Smooth muscle cell (in vitro differentiated cells): ENCODE data around the gene ACACA. TPM values are rescaled to one million over a fixed set of nuclear protein-coding genes. Genes with fewer than 3 reads are reported as not detected.

Experiments
- DNase-seq: peaks from one replicate; lab custom pipeline; 2025; ENCODE audit not compliant: unreplicated experiment; lab: John Stamatoyannopoulos, UW
- H2AFZ ChIP-seq: fragments of 200-600 bp; sonication (generic); 2 replicates; pipeline ENCODE4 v1.6.0; 2016; ENCODE audit warnings: antibody characterized with exemption, low read depth, mild to moderate bottlenecking
- H3F3A ChIP-seq: fragments of 200-600 bp; sonication (generic); 2 replicates; pipeline ENCODE4 v1.6.0; 2017; ENCODE audit warnings: antibody characterized with exemption, low read depth
- H3K27ac ChIP-seq: fragments of 200-600 bp; sonication (generic); 2 replicates; pipeline ENCODE4 v1.5.1; 2016; ENCODE audit warnings: low read depth, mild to moderate bottlenecking
- H3K27me3 ChIP-seq: fragments of 200-600 bp; sonication (generic); 2 replicates; pipeline ENCODE4 v1.6.1; 2016; ENCODE audit warnings: low read depth, mild to moderate bottlenecking
- H3K36me3 ChIP-seq: fragments of 200-600 bp; sonication (generic); 2 replicates; pipeline ENCODE4 v1.5.1; 2016; ENCODE audit warnings: low read depth
- H3K4me1 ChIP-seq: fragments of 200-600 bp; sonication (generic); 2 replicates; pipeline ENCODE4 v1.5.1; 2016; ENCODE audit warnings: low read depth
- H3K4me2 ChIP-seq: fragments of 200-600 bp; sonication (generic); 2 replicates; pipeline ENCODE4 v1.6.0; 2016; ENCODE audit warnings: mild to moderate bottlenecking
- H3K4me3 ChIP-seq: fragments of 200-600 bp; sonication (generic); 2 replicates; pipeline ENCODE4 v1.5.1; 2016; ENCODE audit warnings: mild to moderate bottlenecking
- H3K79me2 ChIP-seq: fragments of 200-600 bp; sonication (generic); 2 replicates; pipeline ENCODE4 v1.6.0; 2016; ENCODE audit warnings: low read depth, mild to moderate bottlenecking
- H3K9ac ChIP-seq: fragments of 200-600 bp; sonication (generic); 2 replicates; pipeline ENCODE4 v1.6.0; 2016; ENCODE audit warnings: low read depth
- H3K9me3 ChIP-seq: fragments of 200-600 bp; sonication (generic); replicated peaks from 2 replicates; pipeline ENCODE4 v1.5.1; 2016; ENCODE audit warnings: low read depth
- H4K20me1 ChIP-seq: fragments of 200-600 bp; sonication (generic); 2 replicates; pipeline ENCODE4 v1.6.0; 2016; ENCODE audit warnings: low read depth
- CTCF ChIP-seq: fragments of 200-600 bp; sonication (generic); IDR thresholded peaks from 2 replicates; pipeline ENCODE4 v1.5.1; 2017; ENCODE audit warnings: borderline replicate concordance, mild to moderate bottlenecking, antibody characterized with exemption; ENCODE audit not compliant: insufficient read depth, poor library complexity, severe bottlenecking
- WGBS: methylation state at CpG from one replicate; pipeline ENCODE4 v1.1.7; 2016; ENCODE audit warnings: low lambda C conversion rate; 5-methylcytosine and 5-hydroxymethylcytosine counted together
- polyA plus RNA-seq: library from polyadenylated mRNA; unstranded; fragments of >200 nt; fragmentation: Nextera tagmentation; extraction: Ambion mirVana; gene quantifications from 2 replicates; pipeline ENCODE4 v1.2.1, GENCODE V29; 2016
- total RNA-seq: library from RNA; depleted of rRNA; stranded (reverse); fragments of >200 nt; gene quantifications from 2 replicates; pipeline ENCODE4 v1.2.3, GENCODE V29; 2014

The ACACA gene
- total and polyA plus RNA-seq, 2 experiments from 2014 or later: 16.4 to 33.9 TPM

- no peaks in the 10 kb centered on the region for H3K36me3 ChIP-seq
- H3K79me2 ChIP-seq: no peaks in the 10 kb centered on the region
- no peak overlapping the region for H3K4me3 ChIP-seq
- no peaks in the 10 kb centered on the region for H3K4me1 ChIP-seq
- no peaks in the 10 kb centered on the region for H3K27me3 ChIP-seq
- peak; percentile 7 for DNase-seq
- H3K9me3 ChIP-seq: no peaks in the 10 kb centered on the region
- H3K4me2 ChIP-seq: no peak overlapping the region
- WGBS: 8% methylated on average over 4 of the region's 4 CpGs
- no peak overlapping the region for H2AFZ ChIP-seq
- no peak overlapping the region for H3K27ac ChIP-seq
- no peaks in the 10 kb centered on the region for H3F3A ChIP-seq
- peak; percentile 90 for TF ChIP-seq CTCF
- no peak overlapping the region for H3K9ac ChIP-seq
- H4K20me1 ChIP-seq: no peaks in the 10 kb centered on the region
Observed at GRCh38 chr17:37373530-37374159, 33.0 kb downstream of the ACACA start.

- H3K36me3 ChIP-seq: no peaks in the 10 kb centered on the region
- H3K4me2 ChIP-seq: no peak overlapping the region
- no peak overlapping the region for H3K27ac ChIP-seq
- no peak overlapping the region for H3K4me3 ChIP-seq
- H3K9ac ChIP-seq: no peak overlapping the region
- H3K79me2 ChIP-seq: no peaks in the 10 kb centered on the region
- H4K20me1 ChIP-seq: no peaks in the 10 kb centered on the region
- no peaks in the 10 kb centered on the region for H3K27me3 ChIP-seq
- no peaks in the 10 kb centered on the region for H3K9me3 ChIP-seq
- TF ChIP-seq CTCF: no peak
- no peak overlapping the region for H2AFZ ChIP-seq
- H3F3A ChIP-seq: no peaks in the 10 kb centered on the region
- 89% methylated on average over 3 of the region's 3 CpGs for WGBS
- DNase-seq: no peak
- no peaks in the 10 kb centered on the region for H3K4me1 ChIP-seq
Observed at GRCh38 chr17:37368577-37368976, 38.1 kb downstream of the ACACA start.

- H2AFZ ChIP-seq: no peak overlapping the region
- no peaks in the 10 kb centered on the region for H4K20me1 ChIP-seq
- H3K27me3 ChIP-seq: no peaks in the 10 kb centered on the region
- TF ChIP-seq CTCF: no peak
- H3F3A ChIP-seq: no peaks in the 10 kb centered on the region
- H3K79me2 ChIP-seq: no peaks in the 10 kb centered on the region
- H3K36me3 ChIP-seq: no peaks in the 10 kb centered on the region
- no peak overlapping the region for H3K27ac ChIP-seq
- H3K9me3 ChIP-seq: no peaks in the 10 kb centered on the region
- 78% methylated on average over 1 of the region's 1 CpG for WGBS
- no peak overlapping the region for H3K9ac ChIP-seq
- DNase-seq: no peak
- no peak overlapping the region for H3K4me2 ChIP-seq
- peaks cover 1% of the 10 kb centered on the region for H3K4me1 ChIP-seq
- H3K4me3 ChIP-seq: no peak overlapping the region
Observed at GRCh38 chr17:37365589-37365988, 41.0 kb downstream of the ACACA start.

GRCh38 chr17:37361543-37361942 lies 45.1 kb downstream of the ACACA start:
- Histone ChIP-seq H3K9ac (no peak overlapping the region), H3K9me3 (no peaks in the 10 kb centered on the region), H3K27me3 (no peaks in the 10 kb centered on the region), H3K36me3 (no peaks in the 10 kb centered on the region), H3K4me2 (no peak overlapping the region), H3F3A (no peaks in the 10 kb centered on the region), H3K27ac (peak overlapping the region; percentile 50), H2AFZ (no peak overlapping the region), H3K79me2 (peaks cover 14% of the 10 kb centered on the region), H4K20me1 (peaks cover 12% of the 10 kb centered on the region), H3K4me3 (no peak overlapping the region), H3K4me1 (peaks cover 26% of the 10 kb centered on the region)
- WGBS: 55% methylated on average over 4 of the region's 4 CpGs
- TF ChIP-seq CTCF: no peak
- DNase-seq: no peak
